Progenitor cell of endocrine pancreas (in vitro differentiated cells): Measurements from ENCODE around the gene TAF6L. TPM values are rescaled to one million over a fixed set of nuclear protein-coding genes. Genes with fewer than 3 reads are reported as not detected.

ENCODE experiments used
- DNase-seq: peaks from one replicate; pipeline ENCODE4 v3.0.0; 2021; ENCODE audit warnings: low spot score; ENCODE audit not compliant: unreplicated experiment
- H3K27ac Mint-ChIP-seq: 2 replicates; pipeline ENCODE4 v1.8.0; 2021; ENCODE audit warnings: mild to moderate bottlenecking, moderate library complexity, mixed read lengths
- H3K27me3 Mint-ChIP-seq: 2 replicates; pipeline ENCODE4 v1.8.0; 2021; ENCODE audit warnings: mixed read lengths
- H3K36me3 Mint-ChIP-seq: 2 replicates; pipeline ENCODE4 v1.8.0; 2022; ENCODE audit warnings: mixed read lengths; ENCODE audit not compliant: insufficient read depth
- H3K4me1 Mint-ChIP-seq: 2 replicates; pipeline ENCODE4 v1.8.0; 2021; ENCODE audit warnings: low read depth, mixed read lengths
- H3K4me3 Mint-ChIP-seq: 2 replicates; pipeline ENCODE4 v1.8.0; 2021; ENCODE audit warnings: low read depth, mild to moderate bottlenecking, moderate library complexity, mixed read lengths
- H3K9me3 Mint-ChIP-seq: 2 replicates; pipeline ENCODE4 v1.8.0; 2021; ENCODE audit warnings: low read depth, mixed read lengths
- CTCF ChIP-seq: fragments of 200-600 bp; sonication (generic); IDR thresholded peaks from one replicate; pipeline ENCODE4 v1.5.0; 2021; ENCODE audit warnings: antibody characterized with exemption, mild to moderate bottlenecking; ENCODE audit not compliant: unreplicated experiment
- total RNA-seq: library from RNA; stranded (reverse); gene quantifications from 2 replicates; pipeline ENCODE4 v1.2.1, GENCODE V29; 2021

TAF6L gene
- total RNA-seq, 1 donor from 2014 or later = 52.3 TPM

- Mint-ChIP-seq H3K4me1 (peaks cover 22% of the 10 kb centered on the region), H3K9me3 (no peaks in the 10 kb centered on the region), H3K27me3 (no peaks in the 10 kb centered on the region), H3K36me3 (peaks cover 22% of the 10 kb centered on the region), H3K27ac (peak within 1 kb of the TSS; percentile 91), H3K4me3 (peak within 1 kb of the TSS; percentile 86)
- peak; percentile 72 for DNase-seq
- peak; percentile 26 for TF ChIP-seq CTCF
Measured at GRCh38 chr11:62791501-62792201, 20.5 kb downstream of the TAF6L start, which contains the start of gene TMEM223. Gene TMEM223 (minus strand): TSS chr11:62792006. CDS start chr11:62791994, 12 bp downstream.

DNA sequence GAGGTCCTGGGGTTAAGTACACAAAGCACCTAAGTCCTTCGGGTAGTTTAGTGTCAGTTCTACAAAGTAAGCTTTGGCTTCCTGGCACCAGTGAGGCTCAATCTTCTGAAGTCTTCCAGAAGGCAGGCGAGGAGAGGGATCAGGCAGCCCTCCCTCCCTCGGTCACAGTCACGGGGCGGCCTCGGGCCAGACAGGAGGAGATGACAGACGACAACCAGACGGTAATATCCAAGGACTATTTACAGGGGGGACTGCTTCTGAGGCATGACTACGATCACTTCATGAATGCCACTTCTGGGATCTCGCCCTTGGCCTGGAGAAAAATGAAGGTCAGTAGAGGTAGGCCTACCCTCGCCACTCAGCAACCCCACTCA is 21.0 kb downstream of the TAF6L start:
- no peak for TF ChIP-seq CTCF
- no peak for DNase-seq
- peak overlapping the region; percentile 86 for H3K4me3 Mint-ChIP-seq
- peaks cover 22% of the 10 kb centered on the region for H3K36me3 Mint-ChIP-seq
- H3K9me3 Mint-ChIP-seq = no peaks in the 10 kb centered on the region
- peaks cover 22% of the 10 kb centered on the region for H3K4me1 Mint-ChIP-seq
- H3K27me3 Mint-ChIP-seq = no peaks in the 10 kb centered on the region
- H3K27ac Mint-ChIP-seq = peak overlapping the region; percentile 91

GRCh38 chr11:62794201-62794775 is 23.1 kb downstream of the TAF6L start:
- peak overlapping the region; percentile 41 for H3K27ac Mint-ChIP-seq
- H3K36me3 Mint-ChIP-seq = peaks cover 29% of the 10 kb centered on the region
- no peaks in the 10 kb centered on the region for H3K9me3 Mint-ChIP-seq
- no peak for TF ChIP-seq CTCF
- no peaks in the 10 kb centered on the region for H3K27me3 Mint-ChIP-seq
- no peak for DNase-seq
- H3K4me1 Mint-ChIP-seq = peaks cover 17% of the 10 kb centered on the region
- no peak overlapping the region for H3K4me3 Mint-ChIP-seq

DNA sequence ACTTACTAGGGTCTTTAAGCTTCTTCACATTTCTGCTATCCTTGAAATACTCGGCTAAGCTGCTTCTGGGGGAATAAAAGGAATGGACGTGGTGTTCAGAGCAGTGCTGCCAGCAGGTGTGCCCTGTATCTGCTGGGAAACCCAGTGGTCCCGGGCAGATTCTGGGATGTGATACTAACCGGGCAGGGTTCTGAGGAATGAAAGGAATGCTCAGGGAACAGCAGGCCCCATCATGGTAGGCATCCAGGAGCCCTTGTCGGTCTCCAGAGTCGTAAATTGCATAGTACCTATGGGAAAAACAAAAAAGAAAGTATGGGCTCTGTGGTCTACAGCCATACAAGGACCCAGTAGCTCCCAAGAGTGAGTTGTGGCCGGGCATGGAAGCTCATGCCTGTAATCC is 25.1 kb downstream of the TAF6L start:
- H3K4me1 Mint-ChIP-seq = peaks cover 8% of the 10 kb centered on the region
- H3K4me3 Mint-ChIP-seq = no peak overlapping the region
- TF ChIP-seq CTCF = no peak
- no peaks in the 10 kb centered on the region for H3K9me3 Mint-ChIP-seq
- peaks cover 36% of the 10 kb centered on the region for H3K36me3 Mint-ChIP-seq
- H3K27me3 Mint-ChIP-seq = no peaks in the 10 kb centered on the region
- no peak for DNase-seq
- H3K27ac Mint-ChIP-seq = peak overlapping the region; percentile 56

GRCh38 chr11:62799486-62799885 is 28.3 kb downstream of the TAF6L start:
- Mint-ChIP-seq H3K27ac (no peak overlapping the region), H3K4me3 (no peak overlapping the region), H3K4me1 (peaks cover 7% of the 10 kb centered on the region), H3K36me3 (peaks cover 37% of the 10 kb centered on the region), H3K27me3 (no peaks in the 10 kb centered on the region), H3K9me3 (no peaks in the 10 kb centered on the region)
- DNase-seq = no peak
- no peak for TF ChIP-seq CTCF
